Measurements from ENCODE around the gene SCN7A.

DNA sequence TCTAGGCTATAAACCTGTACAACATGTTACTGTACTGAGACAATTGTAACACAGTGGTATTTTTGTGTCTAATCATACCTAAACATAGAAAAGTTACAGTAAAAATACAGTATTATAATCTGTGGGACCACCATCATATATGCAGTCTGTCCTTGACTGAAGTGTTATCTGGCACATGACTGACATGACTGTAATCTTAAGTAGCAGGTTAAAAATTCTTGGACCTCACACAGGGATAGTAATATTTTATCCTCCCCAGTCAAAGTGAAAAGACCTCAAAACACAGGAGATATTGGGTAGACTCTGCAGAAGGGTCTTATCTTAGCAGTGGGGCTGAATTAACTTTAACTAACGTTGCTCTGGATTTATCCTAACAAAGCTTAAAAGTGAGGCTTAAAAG, 113.4 kb downstream of the SCN7A start:
- TF ChIP-seq POLR2A (IDR thresholded peaks at IDR 0.05; ENCODE audit: low read length), result no peak
- no peak for TF ChIP-seq GATA1 (IDR thresholded peaks at IDR 0.05; ENCODE audit: low read depth, low read length)
